Stimulated activated CD8-positive, alpha-beta memory T cell treated with anti-CD3 and anti-CD28 coated beads, Interleukin-2, amount 100 ng/mL, for 1 hour (primary cell): ENCODE results near the gene RPL18A.

Source experiments
- DNase-seq, 2 donors: peaks; one replicate each; pipeline ENCODE4 v3.0.0-alpha.2; 2020; ENCODE audit warnings: low read depth in 2 of 2

Gene RPL18A

DNA sequence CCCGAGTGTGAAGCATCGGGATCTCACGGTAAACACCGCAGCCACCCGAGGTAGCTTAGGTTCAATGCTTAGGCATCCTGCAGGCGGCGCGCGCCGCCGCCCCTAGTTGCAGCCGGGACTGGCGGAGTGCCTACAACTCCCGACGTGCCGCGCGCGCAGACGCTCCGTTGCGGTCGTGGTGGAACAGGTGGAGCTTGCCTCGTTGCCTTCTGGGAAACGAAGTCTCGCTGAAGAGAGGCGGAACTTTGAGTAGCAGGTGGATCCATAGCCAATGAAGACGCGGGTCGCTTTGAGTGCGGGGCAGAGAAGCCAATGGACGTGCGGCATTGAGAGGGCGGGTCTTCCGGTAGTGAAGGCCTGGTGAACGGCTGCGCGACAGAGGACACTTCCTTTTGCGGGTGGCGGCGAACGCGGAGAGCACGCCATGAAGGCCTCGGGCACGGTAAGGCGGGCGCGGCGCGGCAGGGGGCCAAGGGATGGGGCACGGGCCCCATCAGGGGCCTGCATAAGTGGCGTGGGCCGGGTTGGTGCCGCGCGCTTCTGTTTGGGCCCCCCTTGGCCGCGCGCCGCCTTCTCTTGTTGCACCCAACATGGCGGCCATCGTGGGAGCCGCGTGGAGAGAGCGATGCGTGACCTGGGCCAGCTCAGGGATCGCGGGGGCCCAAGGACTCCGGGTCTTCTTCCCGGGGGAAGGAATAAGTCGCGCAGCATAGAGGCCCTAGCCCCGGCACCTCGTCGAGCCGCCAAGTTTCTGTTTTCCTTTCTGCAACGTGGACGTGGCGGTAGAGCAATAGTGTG, at the start of gene RPL18A:
Gene RPL18A (plus strand): TSS at position 378 of the 798 bp plus-strand sequence. CDS start 47 bp downstream, at position 425.
- peak; percentile 96 to 98 for DNase-seq

DNA sequence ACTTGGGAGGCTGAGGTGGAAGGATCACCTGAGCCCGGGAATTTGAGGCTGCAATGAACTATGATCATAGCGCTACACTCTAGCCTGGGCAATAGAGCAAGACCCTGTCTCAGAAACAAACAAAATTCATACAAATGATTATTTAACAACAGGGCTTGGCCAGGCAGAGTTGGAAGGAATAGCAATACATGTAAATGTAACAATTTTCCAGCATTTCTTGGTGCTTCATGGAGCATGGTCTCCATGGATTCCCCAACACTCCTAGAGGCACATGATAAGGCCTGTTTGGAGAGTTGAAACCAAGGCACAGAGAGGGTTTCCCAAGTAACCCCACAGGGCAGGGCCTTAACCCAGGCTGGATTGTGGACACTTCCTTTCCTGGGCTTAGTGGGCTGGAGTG, 48.6 kb upstream of the RPL18A start:
- no peak for DNase-seq

DNA sequence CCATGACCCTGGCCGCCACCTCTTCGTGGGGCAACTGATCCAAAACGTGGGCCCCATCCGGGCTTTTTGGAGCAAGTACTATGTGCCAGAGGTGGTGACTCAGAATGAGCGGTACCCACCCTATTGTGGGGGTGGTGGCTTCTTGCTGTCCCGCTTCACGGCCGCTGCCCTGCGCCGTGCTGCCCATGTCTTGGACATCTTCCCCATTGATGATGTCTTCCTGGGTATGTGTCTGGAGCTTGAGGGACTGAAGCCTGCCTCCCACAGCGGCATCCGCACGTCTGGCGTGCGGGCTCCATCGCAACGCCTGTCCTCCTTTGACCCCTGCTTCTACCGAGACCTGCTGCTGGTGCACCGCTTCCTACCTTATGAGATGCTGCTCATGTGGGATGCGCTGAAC, 48.0 kb upstream of the RPL18A start:
- DNase-seq = no peak

DNA sequence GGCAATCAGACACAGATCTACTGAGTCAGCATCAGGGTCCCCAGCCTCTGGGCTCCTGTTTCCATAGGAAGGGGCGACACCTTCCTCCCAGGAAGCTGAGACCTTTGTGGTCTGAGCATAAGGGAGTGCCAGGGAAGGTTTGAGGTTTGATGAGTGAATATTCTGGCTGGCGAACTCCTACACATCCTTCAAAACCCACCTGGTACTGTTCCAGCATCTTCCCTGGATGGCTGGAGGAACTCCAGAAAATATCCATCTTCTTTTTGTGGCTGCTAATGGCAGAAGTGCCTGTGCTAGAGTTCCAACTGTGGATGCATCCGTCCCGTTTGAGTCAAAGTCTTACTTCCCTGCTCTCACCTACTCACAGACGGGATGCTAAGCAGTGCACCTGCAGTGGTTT, 47.6 kb upstream of the RPL18A start:
- DNase-seq = no peak

DNA sequence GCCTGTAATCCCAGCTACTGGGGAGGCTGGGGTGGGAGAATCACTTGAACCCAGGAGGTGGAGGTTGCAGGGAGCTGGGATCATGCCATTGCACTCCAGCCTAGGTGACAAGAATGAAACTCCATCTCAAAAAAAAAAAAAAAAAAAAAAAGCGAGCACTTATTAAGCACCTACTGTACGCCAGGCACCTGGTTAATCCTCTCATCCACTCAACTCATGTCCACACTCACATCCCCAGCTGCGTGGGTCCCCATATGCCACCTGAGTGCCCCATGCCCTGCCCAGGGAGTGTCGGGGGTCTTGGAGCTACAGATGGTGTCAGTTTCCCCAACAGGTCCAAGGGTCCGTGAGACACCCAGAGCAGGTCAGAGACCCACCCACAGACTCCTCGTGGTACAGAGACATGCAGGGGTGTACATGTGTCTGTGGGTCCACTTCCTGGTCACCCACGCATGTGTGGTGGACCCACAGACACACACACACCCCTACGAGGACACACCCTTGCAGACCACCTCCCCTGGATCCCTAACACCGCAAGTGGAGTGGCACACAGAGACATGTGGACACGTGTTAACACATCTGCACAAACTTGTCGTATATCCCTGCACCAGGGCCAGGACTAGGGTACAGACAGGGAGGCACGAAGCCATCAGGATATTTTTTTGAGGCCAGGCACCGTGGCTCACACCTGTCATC, 41.9 kb upstream of the RPL18A start:
- no peak for DNase-seq

DNA sequence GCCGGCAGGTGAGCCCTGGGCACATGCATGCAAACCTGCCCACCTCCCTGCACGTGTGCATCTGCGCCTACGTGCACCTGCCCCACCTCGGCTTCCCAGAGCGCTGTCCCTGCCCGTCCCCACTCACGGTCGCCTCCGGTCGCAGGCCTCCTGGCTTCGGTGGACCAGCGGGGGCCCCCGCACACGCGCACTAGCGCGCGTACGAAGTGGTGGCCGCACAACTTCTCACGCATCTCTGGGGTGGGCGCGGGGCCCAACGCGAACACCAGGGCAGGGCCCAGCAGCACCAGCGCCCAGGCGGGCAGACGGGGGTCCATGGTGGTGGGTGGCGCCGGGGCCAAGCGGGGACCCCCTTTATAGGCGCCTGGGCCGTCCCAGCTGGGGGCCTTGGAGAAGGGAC, 38.5 kb upstream of the RPL18A start, which contains the start of gene INSL3:
Gene INSL3 (minus strand): TSS at position 330 of the 400 bp plus-strand sequence. CDS start 13 bp downstream, at position 317.
- DNase-seq = no peak

DNA sequence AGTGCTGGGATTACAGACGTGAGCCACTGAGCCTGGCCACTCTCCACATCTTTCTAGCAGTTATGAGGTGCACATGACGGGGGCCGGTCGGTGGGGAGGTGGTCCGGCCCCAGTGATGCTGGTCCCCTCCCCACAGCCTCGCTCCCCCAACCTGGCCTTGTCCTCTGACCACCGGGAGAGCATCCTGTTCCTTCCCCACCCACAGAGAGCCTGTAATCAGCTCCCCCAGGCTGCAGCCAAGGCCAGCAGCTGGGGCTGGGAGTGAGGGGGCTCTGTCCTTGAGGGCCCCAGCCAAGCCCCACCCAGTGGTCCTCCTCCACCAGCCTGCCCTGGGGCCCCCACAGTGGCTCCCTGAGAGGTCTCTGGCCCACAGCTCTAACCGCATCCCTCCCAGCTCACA, 35.4 kb upstream of the RPL18A start:
- DNase-seq = no peak

DNA sequence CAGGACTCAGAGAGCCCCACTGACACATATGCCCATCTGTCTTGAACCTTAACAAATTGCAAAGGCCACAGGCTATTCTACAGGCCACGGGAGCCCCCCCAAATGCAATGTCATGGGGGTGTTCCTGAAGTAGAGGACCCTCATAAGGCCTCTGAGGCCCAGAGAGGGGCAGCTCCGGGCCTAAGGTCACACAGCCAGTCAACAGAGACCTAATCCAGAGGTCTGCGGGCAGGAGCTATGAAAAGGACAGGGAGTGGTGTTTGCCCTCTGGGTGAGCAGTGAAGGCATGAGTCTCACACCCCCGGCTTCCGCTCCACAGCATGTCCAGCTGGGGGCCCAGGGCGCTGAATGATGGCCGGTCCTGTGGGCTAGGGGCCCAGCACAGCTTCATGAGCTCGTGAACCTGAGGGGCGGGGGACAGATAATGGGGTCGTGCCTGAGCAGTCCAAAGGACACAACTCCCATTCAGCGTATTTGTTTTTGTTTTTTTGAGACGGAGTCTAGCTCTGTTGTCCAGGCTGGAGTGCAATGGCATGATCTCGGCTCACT, 33.1 kb upstream of the RPL18A start:
- DNase-seq = no peak

DNA sequence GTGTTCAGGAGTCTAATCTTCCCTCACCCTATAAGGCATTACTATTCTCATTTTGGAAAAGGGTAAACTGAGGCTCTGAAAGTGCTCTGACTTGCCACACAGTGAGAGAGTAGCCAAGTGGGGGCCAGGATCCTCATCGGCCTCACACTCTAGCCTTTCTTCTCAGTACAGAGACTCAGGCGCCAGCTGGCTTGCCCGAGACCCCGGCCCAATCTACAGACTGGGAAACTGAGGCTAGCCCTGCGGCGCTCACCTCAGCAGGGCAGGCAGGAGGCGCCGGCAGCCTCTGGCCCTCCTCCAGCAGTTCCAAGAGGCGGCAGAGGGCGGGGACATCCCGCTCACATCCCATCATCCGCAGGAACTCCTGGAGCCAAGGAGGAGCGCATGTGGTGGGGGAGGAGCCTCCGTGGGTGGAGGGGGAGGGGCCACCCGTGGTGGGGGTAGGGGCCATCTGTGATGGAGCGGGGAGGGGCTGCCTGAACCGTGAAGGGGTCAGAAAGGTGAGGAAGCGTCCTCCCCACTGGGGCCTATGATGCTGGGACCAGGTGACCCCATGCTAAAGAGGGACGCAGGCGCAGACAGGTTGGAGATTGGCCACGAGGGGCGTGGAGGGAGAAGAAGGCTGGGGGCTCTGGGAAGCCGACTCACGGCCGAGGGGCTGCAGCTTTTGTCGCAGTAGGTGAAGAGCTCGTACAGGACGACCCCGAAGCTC, 29.7 kb upstream of the RPL18A start:
- no peak for DNase-seq

DNA sequence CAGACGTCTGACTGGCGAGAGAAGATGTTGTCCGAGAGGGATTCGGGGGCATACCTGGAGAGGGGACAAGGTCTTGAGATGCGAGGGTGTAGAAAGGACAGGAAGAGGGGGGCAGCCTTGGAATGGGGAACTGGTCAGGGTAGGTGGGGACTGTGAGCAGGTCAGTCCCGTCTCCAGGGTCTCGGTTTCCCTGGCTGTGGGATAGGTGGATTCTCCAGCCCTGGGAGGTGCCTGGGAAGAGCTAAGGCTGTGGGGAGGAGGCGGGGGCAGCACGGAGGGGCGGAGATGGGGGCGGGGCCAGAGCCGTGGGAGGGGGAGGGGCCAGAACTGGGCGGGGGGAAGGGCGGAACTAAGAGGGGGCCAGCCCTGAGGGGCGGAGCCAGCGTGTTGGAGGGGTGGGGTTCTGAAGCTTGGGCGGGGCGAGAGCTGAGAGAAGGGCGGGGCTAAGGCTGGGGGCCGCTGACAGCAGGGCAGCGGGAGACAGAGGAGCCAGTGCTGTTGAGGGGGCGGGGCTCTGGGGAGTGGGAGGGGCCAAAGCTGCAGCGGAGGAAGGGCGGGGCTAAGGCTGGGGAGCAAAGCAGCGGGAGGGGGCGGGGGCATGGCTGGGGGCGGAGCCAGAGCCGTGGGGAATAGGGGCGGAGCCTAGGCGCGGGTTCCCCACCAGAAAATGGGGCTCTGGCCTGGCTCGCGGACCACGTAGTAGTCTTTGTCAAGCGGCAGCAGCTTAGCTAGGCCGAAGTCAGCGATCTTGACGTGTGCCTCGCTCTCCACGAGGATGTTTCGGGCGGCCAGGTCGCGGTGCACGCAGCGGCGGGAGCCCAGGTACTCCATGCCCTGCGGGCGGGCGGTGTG, 28.9 kb upstream of the RPL18A start:
- peak in 1 of 2 donors; percentile 26 for DNase-seq

DNA sequence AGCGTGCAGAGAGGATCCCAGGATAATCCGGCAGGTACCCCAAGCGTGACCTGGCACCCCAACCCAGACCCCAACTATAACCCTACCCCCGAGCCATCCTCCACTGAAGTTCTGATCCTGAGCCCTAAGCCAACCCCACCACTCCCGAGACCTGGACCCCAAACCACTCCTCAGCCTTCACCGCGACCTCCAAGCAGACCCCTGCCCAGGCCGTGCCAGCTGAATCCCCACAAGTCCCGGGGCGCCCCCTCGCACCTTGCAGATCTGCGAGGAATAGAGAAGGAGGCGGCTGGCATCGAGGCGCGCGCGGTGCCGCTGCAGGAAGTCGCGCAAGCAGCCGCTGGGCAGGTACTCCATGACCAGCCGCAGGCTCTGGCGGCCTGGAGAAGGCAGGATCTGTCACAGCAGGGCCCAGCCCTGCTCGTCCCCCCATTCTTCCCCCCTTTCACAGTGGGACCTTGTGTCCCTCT, 28.3 kb upstream of the RPL18A start:
- DNase-seq = no peak

DNA sequence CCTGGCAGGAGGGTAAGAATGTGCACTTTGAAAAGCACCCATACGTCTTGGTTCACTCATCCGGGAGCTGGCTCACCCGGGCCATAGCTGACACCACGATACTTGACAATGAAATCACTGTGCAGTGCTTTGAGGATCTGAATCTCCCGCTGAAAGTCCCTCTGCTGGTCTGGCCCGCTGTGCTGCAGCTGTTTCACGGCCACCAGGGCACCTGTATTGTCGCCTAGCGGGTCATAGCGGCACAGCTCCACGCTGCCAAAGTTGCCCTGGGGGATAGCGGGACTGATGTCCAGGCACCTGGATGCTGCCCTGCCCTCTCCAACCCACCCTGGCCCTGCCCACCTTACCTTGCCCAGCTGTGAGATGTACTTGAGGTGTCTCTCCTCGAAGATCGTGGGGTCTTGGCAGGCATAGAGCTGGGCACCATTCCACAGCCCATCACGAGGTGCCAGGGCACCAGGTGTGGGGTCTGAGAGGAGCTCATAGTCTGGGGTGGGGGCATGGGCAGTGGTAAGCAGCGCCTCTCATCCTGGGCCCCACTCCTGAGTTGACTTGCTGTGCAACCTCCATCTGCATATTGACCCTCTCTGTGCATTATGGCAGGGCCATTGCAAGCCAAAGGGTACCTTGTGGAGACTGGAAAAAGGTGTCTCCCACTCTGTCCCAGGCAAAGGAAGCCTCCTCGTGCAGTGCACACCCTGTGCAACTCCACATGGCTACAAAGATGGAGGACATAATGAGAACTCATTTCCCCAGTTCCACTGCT, 27.1 kb upstream of the RPL18A start:
- DNase-seq = no peak

DNA sequence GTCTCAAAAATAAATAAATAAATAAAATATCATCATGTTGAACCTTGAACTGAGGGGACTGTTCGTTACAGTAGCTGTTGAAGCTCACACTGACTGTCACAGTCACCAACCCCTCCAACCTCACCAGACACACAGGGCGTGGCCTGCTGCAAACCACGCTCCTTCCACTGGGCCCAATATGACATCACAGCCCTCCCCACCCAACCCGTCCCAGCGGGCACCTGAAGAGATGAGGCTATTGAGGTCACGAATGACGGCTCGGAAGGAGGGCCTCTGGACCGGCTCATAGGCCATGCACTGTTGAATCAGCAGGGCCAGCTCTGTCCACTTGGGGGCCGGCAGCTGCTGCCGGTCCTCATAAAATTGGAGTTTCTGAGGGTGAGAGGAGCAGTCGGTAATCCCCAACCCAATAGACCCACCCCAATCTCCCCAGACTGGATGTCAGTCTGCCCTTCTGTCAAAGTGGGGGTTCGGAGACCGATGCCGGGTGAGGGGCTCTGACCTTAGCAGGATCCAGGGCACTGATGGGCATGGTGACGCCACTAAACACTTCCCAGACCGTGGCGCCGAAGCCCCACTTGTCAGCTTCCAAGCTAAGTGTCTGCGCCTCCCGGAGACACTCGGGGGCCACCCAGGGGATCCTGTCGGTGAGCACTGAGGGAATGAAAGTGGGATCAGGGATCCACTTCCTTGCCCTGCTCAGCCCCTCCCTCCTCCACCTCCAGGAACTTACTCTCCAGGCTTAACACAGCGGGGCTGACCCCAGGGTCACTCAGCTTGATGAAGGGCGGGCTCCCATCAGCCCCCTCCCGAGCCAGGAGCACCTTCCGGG, 25.1 kb upstream of the RPL18A start:
- DNase-seq = no peak

DNA sequence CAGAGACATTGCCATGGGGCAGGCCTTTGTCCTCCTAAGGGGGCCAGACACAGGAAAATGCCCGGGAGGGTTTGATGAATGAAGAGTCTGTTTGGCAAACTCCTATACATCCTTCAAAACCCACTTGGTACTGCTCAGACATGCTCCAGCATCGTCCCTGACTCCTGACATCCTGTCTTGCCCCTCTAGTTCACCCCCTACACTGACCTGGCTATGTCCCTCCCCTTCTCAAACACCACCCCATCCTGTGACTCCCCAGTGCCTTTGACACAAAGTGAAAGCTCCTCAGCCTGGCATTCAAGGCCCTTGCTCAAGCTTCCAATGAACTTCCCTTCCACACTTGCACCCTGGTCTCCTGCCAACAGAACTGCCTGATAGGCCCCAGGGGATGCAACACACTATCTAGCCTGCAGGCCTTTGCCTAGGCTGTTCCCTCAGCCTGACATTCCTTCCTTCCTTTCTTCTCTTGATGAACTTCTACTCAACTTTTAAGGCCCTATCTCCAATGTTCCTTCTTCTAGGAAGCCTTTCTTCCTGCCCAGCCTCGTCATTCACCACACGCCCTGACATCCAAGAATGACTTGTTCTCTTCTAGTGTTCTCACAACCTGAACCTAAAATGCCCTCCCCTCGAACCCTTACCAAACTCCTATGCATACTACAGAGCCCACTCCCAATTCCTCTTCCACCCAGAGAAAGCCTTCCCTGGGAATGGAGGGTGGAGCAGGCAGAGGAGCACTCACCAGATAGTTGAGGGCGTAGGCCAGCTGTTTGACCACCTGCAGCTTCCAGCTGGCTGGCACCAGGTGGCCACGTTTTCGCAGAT, 24.3 kb upstream of the RPL18A start:
- no peak for DNase-seq

DNA sequence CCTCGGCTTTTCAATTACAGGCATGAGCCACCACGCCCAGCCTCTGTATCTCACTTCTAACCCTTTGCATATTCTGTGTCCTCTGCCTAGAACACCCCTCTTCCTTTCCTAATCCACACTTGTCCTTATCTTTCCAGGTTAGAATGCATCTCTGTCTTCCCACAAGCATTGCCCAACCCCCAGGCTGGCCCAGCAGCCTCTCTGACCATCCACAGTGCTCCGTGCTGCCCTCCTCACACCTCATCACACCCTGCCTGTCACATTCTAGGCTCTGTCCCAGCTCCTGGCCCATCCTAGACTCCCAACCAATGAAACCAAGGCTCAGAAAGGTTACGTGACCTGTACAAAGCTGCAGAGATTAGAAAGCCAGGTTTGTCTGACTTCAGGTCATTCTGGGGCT, 23.2 kb upstream of the RPL18A start:
- DNase-seq = no peak

DNA sequence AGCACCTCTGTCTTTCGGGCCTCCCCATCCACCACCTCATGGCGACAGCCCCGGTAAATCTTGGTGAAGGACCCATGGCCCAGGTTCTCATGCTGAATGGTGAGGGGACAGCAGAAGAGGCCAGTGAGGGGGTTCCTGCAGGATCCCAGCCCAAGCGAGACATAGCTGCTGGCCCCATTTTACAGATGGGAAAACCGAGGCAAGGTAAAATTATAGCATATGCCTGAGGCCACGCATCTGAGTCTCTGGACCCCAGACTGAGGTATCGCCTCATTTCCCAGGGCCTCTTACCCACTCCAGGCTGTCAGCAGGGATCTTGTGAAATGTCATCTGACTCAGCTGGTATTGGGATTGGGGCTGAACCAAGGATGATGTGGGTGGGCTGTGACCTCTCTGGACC, 21.7 kb upstream of the RPL18A start:
- no peak for DNase-seq

DNA sequence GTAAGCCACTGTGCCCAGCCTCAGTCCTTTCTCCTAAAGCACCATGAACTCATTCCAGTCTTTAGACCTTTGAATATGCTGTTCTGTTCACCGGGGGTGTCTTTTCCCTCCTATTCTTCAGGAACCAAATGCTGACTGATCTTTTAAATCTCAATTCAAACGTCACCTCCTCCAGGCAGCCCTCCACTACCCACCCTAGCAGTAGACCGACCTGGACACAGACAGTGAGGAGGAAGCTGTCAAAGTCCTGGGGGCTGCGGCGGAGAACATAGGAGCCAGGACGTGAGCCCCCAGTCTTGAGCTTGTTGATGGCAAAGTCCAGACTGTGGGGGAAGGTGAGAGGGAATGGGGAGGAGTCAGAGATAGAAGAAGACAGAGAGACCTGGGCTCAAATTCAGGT, 19.7 kb upstream of the RPL18A start:
- DNase-seq = no peak

DNA sequence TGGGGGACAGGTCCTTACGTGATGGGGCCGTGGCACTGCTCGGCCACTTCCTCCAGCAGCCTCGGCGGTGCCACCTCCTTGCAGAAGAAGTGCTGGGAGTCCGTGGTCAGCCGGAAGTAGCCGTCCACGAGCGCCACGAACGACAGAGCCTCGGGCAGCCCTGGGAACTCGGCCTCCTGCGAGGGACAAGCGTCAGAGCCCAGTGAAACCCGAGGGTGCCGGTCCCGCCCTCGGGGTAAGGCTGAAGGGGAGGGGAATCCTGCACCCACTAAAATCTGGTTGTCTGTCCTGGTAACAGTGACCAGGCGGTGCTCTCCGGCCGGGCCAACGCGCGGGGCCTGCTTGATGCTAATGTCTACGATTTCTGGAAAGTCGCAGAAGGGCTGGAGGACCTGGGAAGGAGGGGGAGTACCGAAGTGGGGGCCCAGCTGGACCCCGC, 18.3 kb upstream of the RPL18A start:
- no peak for DNase-seq
